ENCODE measurements around the gene DNAJC24. TPM values are rescaled to one million over a fixed set of nuclear protein-coding genes. Genes with fewer than 3 reads are reported as not detected.

Gene DNAJC24
- total RNA-seq, 1 donor from 2014 or later, result 8.4 TPM

Other genes starting within 250 kb of the DNAJC24 start
- not detected for gene DCDC1, start 121 bp upstream of the DNAJC24 start, total RNA-seq
- 12.5 TPM for gene IMMP1L, start 139.8 kb downstream of the DNAJC24 start, total RNA-seq
- 15.1 TPM for gene ELP4, start 139.9 kb downstream of the DNAJC24 start, total RNA-seq

Data from esophagus mucosa (tissue), 1 donor.